Measurements from ENCODE around the gene ZNF470.

Gene ZNF470

GRCh38 chr19:56562766-56563165 is 4.5 kb upstream of the ZNF470 start:
- Histone ChIP-seq H3K27me3 (ENCODE audit: low read depth, low read length) (no peaks in the 10 kb centered on the region), H3K36me3 (replicated peaks; ENCODE audit: low read depth, low read length) (no peaks in the 10 kb centered on the region), H3K27ac (ENCODE audit: low read length) (no peak overlapping the region), H3K4me2 (ENCODE audit: low read length) (no peak overlapping the region), H3K9me3 (ENCODE audit: insufficient read depth, low read length) (peaks cover 21% of the 10 kb centered on the region), H3K79me2 (ENCODE audit: low read length) (no peaks in the 10 kb centered on the region), H3K4me3 (ENCODE audit: low read length) (no peak overlapping the region), H4K20me1 (ENCODE audit: insufficient read depth, low read length) (no peaks in the 10 kb centered on the region), H3K4me1 (ENCODE audit: low read length) (no peaks in the 10 kb centered on the region), H3K9ac (ENCODE audit: low read length) (no peak overlapping the region), H2AFZ (ENCODE audit: low read depth, low read length) (no peak overlapping the region)
- TF ChIP-seq CTCF (IDR thresholded peaks at IDR 0.05; ENCODE audit: low read depth, low read length) (no peak), EZH2phosphoT487 (IDR thresholded peaks at IDR 0.05; ENCODE audit: low read depth) (no peak)

- Histone ChIP-seq H2AFZ (ENCODE audit: low read depth, low read length) (no peak overlapping the region), H3K27ac (ENCODE audit: low read length) (no peak overlapping the region), H3K27me3 (ENCODE audit: low read depth, low read length) (no peaks in the 10 kb centered on the region), H3K9ac (ENCODE audit: low read length) (no peak overlapping the region), H3K4me2 (ENCODE audit: low read length) (no peak overlapping the region), H3K4me1 (ENCODE audit: low read length) (no peaks in the 10 kb centered on the region), H3K4me3 (ENCODE audit: low read length) (no peak overlapping the region), H3K79me2 (ENCODE audit: low read length) (no peaks in the 10 kb centered on the region), H4K20me1 (ENCODE audit: insufficient read depth, low read length) (no peaks in the 10 kb centered on the region), H3K9me3 (ENCODE audit: insufficient read depth, low read length) (peaks cover 16% of the 10 kb centered on the region), H3K36me3 (replicated peaks; ENCODE audit: low read depth, low read length) (no peaks in the 10 kb centered on the region)
- TF ChIP-seq EZH2phosphoT487 (IDR thresholded peaks at IDR 0.05; ENCODE audit: low read depth) (no peak), CTCF (IDR thresholded peaks at IDR 0.05; ENCODE audit: low read depth, low read length) (no peak)
Observed at GRCh38 chr19:56566904-56567273, 379 bp upstream of the ZNF470 start.

GRCh38 chr19:56572589-56572988 is 5.3 kb downstream of the ZNF470 start:
- H2AFZ ChIP-seq (ENCODE audit: low read depth, low read length), result no peak overlapping the region
- no peak overlapping the region for H3K9ac ChIP-seq (ENCODE audit: low read length)
- H3K4me2 ChIP-seq (ENCODE audit: low read length), result no peak overlapping the region
- no peak for TF ChIP-seq EZH2phosphoT487 (IDR thresholded peaks at IDR 0.05; ENCODE audit: low read depth)
- no peak for TF ChIP-seq CTCF (IDR thresholded peaks at IDR 0.05; ENCODE audit: low read depth, low read length)
- H4K20me1 ChIP-seq (ENCODE audit: insufficient read depth, low read length), result no peaks in the 10 kb centered on the region
- peaks cover 42% of the 10 kb centered on the region for H3K9me3 ChIP-seq (ENCODE audit: insufficient read depth, low read length)
- H3K4me1 ChIP-seq (ENCODE audit: low read length), result no peaks in the 10 kb centered on the region
- no peaks in the 10 kb centered on the region for H3K79me2 ChIP-seq (ENCODE audit: low read length)
- H3K4me3 ChIP-seq (ENCODE audit: low read length), result no peak overlapping the region
- H3K27me3 ChIP-seq (ENCODE audit: low read depth, low read length), result no peaks in the 10 kb centered on the region
- H3K36me3 ChIP-seq (replicated peaks; ENCODE audit: low read depth, low read length), result no peaks in the 10 kb centered on the region
- no peak overlapping the region for H3K27ac ChIP-seq (ENCODE audit: low read length)

- Histone ChIP-seq H3K27me3 (ENCODE audit: low read depth, low read length) (no peaks in the 10 kb centered on the region), H3K79me2 (ENCODE audit: low read length) (no peaks in the 10 kb centered on the region), H2AFZ (ENCODE audit: low read depth, low read length) (no peak overlapping the region), H3K9ac (ENCODE audit: low read length) (no peak overlapping the region), H3K4me2 (ENCODE audit: low read length) (no peak overlapping the region), H3K9me3 (ENCODE audit: insufficient read depth, low read length) (peaks cover 54% of the 10 kb centered on the region), H3K27ac (ENCODE audit: low read length) (no peak overlapping the region), H3K36me3 (replicated peaks; ENCODE audit: low read depth, low read length) (no peaks in the 10 kb centered on the region), H3K4me1 (ENCODE audit: low read length) (no peaks in the 10 kb centered on the region), H4K20me1 (ENCODE audit: insufficient read depth, low read length) (no peaks in the 10 kb centered on the region), H3K4me3 (ENCODE audit: low read length) (no peak overlapping the region)
- TF ChIP-seq CTCF (IDR thresholded peaks at IDR 0.05; ENCODE audit: low read depth, low read length) (no peak), EZH2phosphoT487 (IDR thresholded peaks at IDR 0.05; ENCODE audit: low read depth) (no peak)
Observed at GRCh38 chr19:56573914-56574313, 6.6 kb downstream of the ZNF470 start.

All from OCI-LY3 (cell line).